Measurements from ENCODE around the gene DGKI.
A peak's percentile ranks its signal among the peaks of the same experiment; 100 is the strongest.

- TF ChIP-seq CTCF (IDR thresholded peaks at IDR 0.05) (peak; percentile 49 to 65 (median 56)), POLR2A (IDR thresholded peaks at IDR 0.05) (no peak), EP300 (IDR thresholded peaks at IDR 0.05; ENCODE audit: low read depth) (no peak)
Measured at GRCh38 chr7:137454246-137454724, 392.5 kb downstream of the DGKI start.
